ENCODE results near the gene LMNA. TPM values are rescaled to one million over a fixed set of nuclear protein-coding genes. Genes with fewer than 3 reads are reported as not detected.
A peak's percentile ranks its signal among the peaks of the same experiment; 100 is the strongest.

The LMNA gene
- polyA plus RNA-seq, 1 experiment: 365 TPM

DNA sequence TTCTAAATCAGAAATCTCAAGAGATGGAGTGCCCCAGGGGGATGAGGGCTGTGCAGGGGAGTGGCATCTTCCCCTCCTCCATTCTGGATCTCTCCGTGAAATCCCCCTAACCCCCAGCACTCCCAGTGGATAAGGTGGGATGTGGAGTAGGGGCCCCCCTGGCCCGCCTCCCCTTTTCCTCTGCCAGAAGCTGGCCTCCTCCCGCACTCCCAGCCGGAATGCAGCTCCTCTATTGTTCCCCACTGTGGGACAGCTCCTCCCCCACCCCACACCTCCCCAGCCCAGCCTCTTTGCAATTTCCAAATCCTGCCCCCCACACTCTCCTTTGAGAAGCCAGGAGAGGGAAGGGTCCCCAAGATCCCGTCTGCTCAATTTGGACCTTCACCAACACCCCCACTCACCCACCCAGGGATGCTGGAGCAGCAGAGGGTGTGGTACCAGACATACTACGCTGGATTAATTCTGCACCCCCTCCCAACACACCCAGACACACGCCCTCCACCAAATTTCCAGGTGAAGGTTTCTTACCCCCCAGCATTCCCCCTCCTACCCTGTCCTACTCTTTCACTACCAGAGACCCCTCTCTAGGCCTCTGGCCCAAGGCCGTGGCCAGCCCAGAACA is 34.2 kb upstream of the LMNA start:
- Histone ChIP-seq H3K4me3 (ENCODE audit: low read depth, low read length) (peak overlapping the region; percentile 87), H3K27ac (ENCODE audit: low read depth, low read length) (no peak overlapping the region), H3K27me3 (ENCODE audit: control insufficient read depth, insufficient read depth, low read length) (no peaks in the 10 kb centered on the region), H3K9me3 (ENCODE audit: control insufficient read depth, insufficient read depth, low read length) (no peaks in the 10 kb centered on the region; the same call in 1 of the 2 replicates)
- TF ChIP-seq, protein P1, sequence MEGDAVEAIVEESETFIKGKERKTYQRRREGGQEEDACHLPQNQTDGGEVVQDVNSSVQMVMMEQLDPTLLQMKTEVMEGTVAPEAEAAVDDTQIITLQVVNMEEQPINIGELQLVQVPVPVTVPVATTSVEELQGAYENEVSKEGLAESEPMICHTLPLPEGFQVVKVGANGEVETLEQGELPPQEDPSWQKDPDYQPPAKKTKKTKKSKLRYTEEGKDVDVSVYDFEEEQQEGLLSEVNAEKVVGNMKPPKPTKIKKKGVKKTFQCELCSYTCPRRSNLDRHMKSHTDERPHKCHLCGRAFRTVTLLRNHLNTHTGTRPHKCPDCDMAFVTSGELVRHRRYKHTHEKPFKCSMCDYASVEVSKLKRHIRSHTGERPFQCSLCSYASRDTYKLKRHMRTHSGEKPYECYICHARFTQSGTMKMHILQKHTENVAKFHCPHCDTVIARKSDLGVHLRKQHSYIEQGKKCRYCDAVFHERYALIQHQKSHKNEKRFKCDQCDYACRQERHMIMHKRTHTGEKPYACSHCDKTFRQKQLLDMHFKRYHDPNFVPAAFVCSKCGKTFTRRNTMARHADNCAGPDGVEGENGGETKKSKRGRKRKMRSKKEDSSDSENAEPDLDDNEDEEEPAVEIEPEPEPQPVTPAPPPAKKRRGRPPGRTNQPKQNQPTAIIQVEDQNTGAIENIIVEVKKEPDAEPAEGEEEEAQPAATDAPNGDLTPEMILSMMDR (IDR thresholded peaks at IDR 0.05; ENCODE audit: low read depth, low read length): no peak
- CTCF ChIA-PET: interaction anchor here (1.3 kb wide), 1 partner anchor 11 kb away, joined by 3 read pairs; no protein-coding TSS in a partner anchor
- no peak for DNase-seq (ENCODE audit: low read depth, low spot score)
- POLR2A ChIA-PET: interaction anchor here (0.6 kb wide), 1 partner anchor 161 kb away, joined by 3 read pairs; no protein-coding TSS in a partner anchor

DNA sequence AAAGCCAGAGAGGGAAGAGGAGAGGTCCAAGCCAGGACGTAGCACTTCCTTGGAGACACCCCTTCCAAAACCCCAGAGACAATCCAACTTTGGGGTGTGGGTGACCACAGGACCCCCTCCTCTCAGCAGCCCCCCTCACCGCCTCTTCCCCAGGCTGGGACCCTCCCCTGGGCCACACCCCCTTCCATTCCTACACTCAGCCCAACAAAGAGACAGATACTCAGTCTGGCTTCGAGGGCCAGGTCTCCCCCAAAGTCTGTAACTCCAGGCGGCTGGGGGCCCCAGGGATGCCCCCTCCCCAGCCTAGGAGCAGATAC is 33.7 kb upstream of the LMNA start:
- TF ChIP-seq, protein P1 (IDR thresholded peaks at IDR 0.05; ENCODE audit: low read depth, low read length): no peak
- Histone ChIP-seq H3K27me3 (ENCODE audit: control insufficient read depth, insufficient read depth, low read length) (no peaks in the 10 kb centered on the region), H3K9me3 (ENCODE audit: control insufficient read depth, insufficient read depth, low read length) (no peaks in the 10 kb centered on the region; the same call in 1 of the 2 replicates), H3K4me3 (ENCODE audit: low read depth, low read length) (peak overlapping the region; percentile 87), H3K27ac (ENCODE audit: low read depth, low read length) (peak overlapping the region; percentile 61)
- ChIA-PET POLR2A (interaction anchor here (0.6 kb wide), 1 partner anchor 160 kb away, joined by 3 read pairs; no protein-coding TSS in a partner anchor), CTCF (interaction anchor here (1.3 kb wide), 1 partner anchor 10 kb away, joined by 3 read pairs; no protein-coding TSS in a partner anchor)
- no peak for DNase-seq (ENCODE audit: low read depth, low spot score)

DNA sequence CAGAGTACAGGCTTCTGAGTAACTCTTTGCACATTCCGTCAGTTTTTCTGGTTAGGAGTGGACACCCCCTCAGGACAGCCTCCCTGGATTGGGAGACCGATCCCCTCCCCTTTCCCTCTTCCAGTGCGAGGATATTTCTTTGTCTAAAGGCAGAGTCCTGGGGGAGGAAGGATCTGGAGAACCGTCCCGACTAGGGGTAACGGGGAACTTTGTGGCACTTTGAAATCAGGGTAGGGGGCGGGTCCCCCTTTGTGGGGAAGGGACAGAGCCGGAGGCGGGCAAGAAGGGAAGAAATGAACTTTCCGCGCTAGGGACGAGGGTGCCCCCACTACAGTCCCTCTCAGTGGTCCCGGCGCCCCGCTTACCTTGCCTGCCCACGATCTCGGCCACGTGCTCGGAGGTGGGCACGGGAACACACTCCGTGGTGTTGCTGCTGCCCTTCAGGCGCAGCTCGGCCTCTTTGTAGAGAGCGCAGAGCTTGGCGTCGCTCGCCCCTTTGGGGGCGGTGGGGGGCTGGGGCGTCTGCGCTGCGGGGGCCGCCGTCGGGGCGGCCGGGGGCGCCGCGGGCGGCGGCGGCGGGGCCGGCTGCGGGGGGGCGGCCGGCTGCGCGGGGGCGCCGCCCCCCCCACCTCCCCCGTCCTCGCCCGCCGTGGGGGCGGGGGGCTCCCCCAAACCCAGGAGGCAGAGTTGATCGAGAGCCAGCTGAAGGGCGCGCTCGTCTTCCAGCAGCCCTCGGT is 33.2 kb upstream of the LMNA start:
- ChIA-PET POLR2A (interaction anchor here (0.6 to 0.7 kb wide), 3 partner anchors 147 to 1579 kb away, joined by 3 to 7 read pairs (median 6); partner anchors contain the start of genes KHDC4, SHE and TDRD10), CTCF (interaction anchor here (2.6 to 3.3 kb wide), 2 partner anchors 15 to 144 kb away, joined by 15 to 16 read pairs; no protein-coding TSS in a partner anchor)
- peak overlapping the region; percentile 61 for H3K27ac ChIP-seq (ENCODE audit: low read depth, low read length)

DNA sequence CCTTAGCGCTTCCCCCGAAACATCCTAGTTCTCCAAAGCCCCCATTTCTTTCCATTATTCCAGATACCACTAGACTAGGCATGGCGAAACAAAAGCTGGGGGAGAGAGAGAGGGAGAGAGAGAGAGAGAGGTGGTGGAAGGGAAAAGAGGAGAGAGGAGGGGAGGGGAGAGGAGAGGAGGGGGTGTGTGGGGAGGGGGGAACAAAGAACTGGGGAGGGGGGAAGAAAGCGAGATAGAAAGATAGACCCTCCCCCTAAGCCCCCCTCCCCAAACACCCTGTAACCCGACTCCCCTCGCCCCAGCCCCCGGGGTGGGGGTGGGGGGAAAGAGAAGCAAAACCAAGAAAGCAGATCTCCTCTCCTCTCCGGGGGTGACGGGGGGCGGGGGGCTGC is 32.6 kb upstream of the LMNA start:
- Histone ChIP-seq H3K27ac (ENCODE audit: low read depth, low read length) (no peak overlapping the region), H3K4me3 (ENCODE audit: low read depth, low read length) (peak overlapping the region; percentile 87), H3K27me3 (ENCODE audit: control insufficient read depth, insufficient read depth, low read length) (no peaks in the 10 kb centered on the region), H3K9me3 (ENCODE audit: control insufficient read depth, insufficient read depth, low read length) (no peaks in the 10 kb centered on the region; the same call in 1 of the 2 replicates)
- TF ChIP-seq, protein P1 (IDR thresholded peaks at IDR 0.05; ENCODE audit: low read depth, low read length): no peak
- ChIA-PET POLR2A (interaction anchor here (0.6 to 0.9 kb wide), 5 partner anchors 41 to 1580 kb away, joined by 3 to 7 read pairs (median 3); partner anchors contain the start of genes KHDC4, SHE and TDRD10), CTCF (interaction anchor here (2.6 to 3.3 kb wide), 2 partner anchors 14 to 143 kb away, joined by 15 to 16 read pairs; no protein-coding TSS in a partner anchor)
- DNase-seq (ENCODE audit: low read depth, low spot score): no peak

More for the DNA sequence above, 33.2 kb upstream of the LMNA start:
- TF ChIP-seq, protein P1 (IDR thresholded peaks at IDR 0.05; ENCODE audit: low read depth, low read length): no peak
- Histone ChIP-seq H3K4me3 (ENCODE audit: low read depth, low read length) (peak overlapping the region; percentile 87), H3K9me3 (ENCODE audit: control insufficient read depth, insufficient read depth, low read length) (no peaks in the 10 kb centered on the region; the same call in 1 of the 2 replicates), H3K27me3 (ENCODE audit: control insufficient read depth, insufficient read depth, low read length) (no peaks in the 10 kb centered on the region)
- no peak for DNase-seq (ENCODE audit: low read depth, low spot score)
